Thyroid gland (tissue), 4 donors: ENCODE measurements around the gene MROH7. TPM values are rescaled to one million over a fixed set of nuclear protein-coding genes. Genes with fewer than 3 reads are reported as not detected.
"Not testable (repeated sequence)": the region's sequence is repeated elsewhere in the genome, so short reads cannot be mapped to it uniquely, and the experiment has no call there.

Experiments used
- DNase-seq, 2 donors: peaks; one replicate each; pipeline ENCODE4 v3.0.0-alpha.2; 2019
- H3K27ac ChIP-seq, 3 donors: fragments of 200-600 bp; sonication (generic); 1 replicate in 2 of 3; 2 replicates in 1 of 3; pipeline ENCODE4 v1.5.1; 2016 to 2019; ENCODE audit warnings: mild to moderate bottlenecking in 1 of 3, moderate library complexity in 1 of 3
- H3K27me3 ChIP-seq: fragments of 200-600 bp; sonication (generic); one replicate; pipeline ENCODE4 v1.5.1; 2019
- H3K36me3 ChIP-seq, 2 donors: fragments of 200-600 bp; sonication (generic); one replicate each; pipeline ENCODE4 v1.5.1; 2016 to 2019
- H3K4me1 ChIP-seq, 2 donors: fragments of 200-600 bp; sonication (generic); one replicate each; pipeline ENCODE4 v1.5.1; 2017 to 2019
- H3K4me3 ChIP-seq, 3 donors: fragments of 200-600 bp; sonication (generic); replicated peaks in 1 of 3; 1 replicate in 2 of 3; 2 replicates in 1 of 3; pipeline ENCODE4 v1.5.1; 2016; ENCODE audit warnings: mild to moderate bottlenecking in 1 of 3
- H3K9me3 ChIP-seq: fragments of 200-600 bp; sonication (generic); one replicate; pipeline ENCODE4 v1.5.1; 2017
- POLR2A ChIP-seq, 2 donors: fragments of 450-650 bp; IDR thresholded peaks; one replicate each; pipeline ENCODE4 v1.6.1; 2017; ENCODE audit warnings: antibody characterized with exemption in 2 of 2, mild to moderate bottlenecking in 2 of 2, moderate library complexity in 1 of 2
- WGBS, 2 donors: methylation state at CpG; one replicate each; pipeline ENCODE4 v1.1.5; 2017; 5-methylcytosine and 5-hydroxymethylcytosine counted together
- intact Hi-C: fragments of 100-400 bp; cut with DNase I; formaldehyde crosslinking; loops from one replicate; pipeline ENCODE4 v1.15.1; 2023
- total RNA-seq, 4 donors: library from RNA; depleted of rRNA; stranded (reverse); fragments of >200 nt; gene quantifications; one replicate each; pipeline ENCODE4 v1.2.3, GENCODE V29; 2016
- TF ChIP-seq, protein P1 (sequence below), 6 experiments: fragments of 200-600 bp in 3 of 6; fragments of 450-650 bp in 3 of 6; sonication (generic) in 3 of 6; IDR thresholded peaks; one replicate each; pipeline ENCODE4 v1.5.1; 2016 to 2019; ENCODE audit warnings: antibody characterized with exemption in 6 of 6, mild to moderate bottlenecking in 2 of 6, inconsistent platforms in 1 of 6, moderate library complexity in 1 of 6

Gene MROH7
- total RNA-seq, 4 donors from 2014 or later: 16.7 to 24.1 (median 20.8) TPM

DNA sequence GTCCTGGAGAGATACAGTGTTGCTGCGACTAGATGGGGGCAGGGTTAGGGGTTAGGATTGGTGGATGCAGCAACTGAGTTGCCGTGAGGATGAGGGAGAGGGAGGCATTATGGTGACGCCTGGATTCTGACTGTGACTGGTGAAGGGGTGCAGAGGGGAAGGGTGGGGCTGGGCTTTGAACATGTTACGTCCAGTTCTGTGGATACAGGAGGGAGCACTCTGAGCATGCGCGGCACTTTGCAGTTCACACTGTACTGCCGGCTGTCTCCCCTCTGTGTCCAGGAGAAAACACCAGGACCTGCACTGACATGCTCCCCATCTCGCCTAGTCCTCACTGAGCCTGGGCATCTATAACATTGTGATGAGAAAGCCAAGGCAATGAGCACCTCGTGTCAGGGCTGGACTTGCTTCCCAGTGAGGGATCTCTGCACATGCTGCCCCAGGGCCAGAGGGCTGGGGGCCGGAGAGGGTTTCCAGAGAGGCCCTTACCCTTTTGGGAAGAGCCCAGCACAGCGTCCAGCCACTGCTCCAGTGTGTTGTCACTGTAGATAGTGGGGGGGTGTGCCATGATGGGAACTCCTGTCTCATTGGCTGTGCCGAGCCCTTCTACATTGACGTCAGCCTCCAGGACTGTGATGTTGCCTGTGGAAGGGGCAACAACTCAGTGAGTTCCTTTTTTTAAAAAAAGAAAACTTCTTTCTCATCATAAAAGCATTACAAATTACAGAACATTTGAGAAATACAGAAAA lies 25.9 kb upstream of the MROH7 start:
- Histone ChIP-seq H3K27ac (no peak overlapping the region), H3K27me3 (no peaks in the 10 kb centered on the region), H3K9me3 (no peaks in the 10 kb centered on the region), H3K4me1 (no peaks in the 10 kb centered on the region), H3K36me3 (no peaks in the 10 kb centered on the region), H3K4me3 (no peak overlapping the region)
- intact Hi-C loops: no loop called here
- WGBS, 2 donors: 59 to 65% methylated on average over 12 to 13 of the region's 13 CpGs
- TF ChIP-seq POLR2A (IDR thresholded peaks at IDR 0.05): no peak
- TF ChIP-seq, protein P1, sequence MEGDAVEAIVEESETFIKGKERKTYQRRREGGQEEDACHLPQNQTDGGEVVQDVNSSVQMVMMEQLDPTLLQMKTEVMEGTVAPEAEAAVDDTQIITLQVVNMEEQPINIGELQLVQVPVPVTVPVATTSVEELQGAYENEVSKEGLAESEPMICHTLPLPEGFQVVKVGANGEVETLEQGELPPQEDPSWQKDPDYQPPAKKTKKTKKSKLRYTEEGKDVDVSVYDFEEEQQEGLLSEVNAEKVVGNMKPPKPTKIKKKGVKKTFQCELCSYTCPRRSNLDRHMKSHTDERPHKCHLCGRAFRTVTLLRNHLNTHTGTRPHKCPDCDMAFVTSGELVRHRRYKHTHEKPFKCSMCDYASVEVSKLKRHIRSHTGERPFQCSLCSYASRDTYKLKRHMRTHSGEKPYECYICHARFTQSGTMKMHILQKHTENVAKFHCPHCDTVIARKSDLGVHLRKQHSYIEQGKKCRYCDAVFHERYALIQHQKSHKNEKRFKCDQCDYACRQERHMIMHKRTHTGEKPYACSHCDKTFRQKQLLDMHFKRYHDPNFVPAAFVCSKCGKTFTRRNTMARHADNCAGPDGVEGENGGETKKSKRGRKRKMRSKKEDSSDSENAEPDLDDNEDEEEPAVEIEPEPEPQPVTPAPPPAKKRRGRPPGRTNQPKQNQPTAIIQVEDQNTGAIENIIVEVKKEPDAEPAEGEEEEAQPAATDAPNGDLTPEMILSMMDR (IDR thresholded peaks at IDR 0.05): no peak
- no peak for DNase-seq

DNA sequence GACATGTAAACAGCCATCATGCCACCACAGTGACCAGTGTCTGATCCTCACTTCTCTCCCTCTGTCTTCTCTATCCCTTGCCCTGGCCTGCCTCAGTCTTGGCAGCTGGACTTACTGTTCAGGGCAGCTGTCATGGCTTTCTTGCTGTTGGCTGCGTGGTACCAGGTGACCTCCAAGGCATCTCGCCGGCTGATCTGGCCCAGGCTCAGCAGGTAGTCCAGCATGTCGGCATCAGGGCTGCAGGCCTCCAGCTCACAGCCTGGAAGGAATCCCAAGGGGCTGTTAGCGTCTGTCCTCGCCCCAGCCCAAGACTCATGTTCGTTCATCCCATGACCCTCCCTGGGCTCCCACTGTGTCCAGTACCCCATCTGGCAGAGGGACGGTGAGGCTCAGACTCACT lies 21.8 kb upstream of the MROH7 start:
- H3K9me3 ChIP-seq: no peaks in the 10 kb centered on the region
- TF ChIP-seq POLR2A (IDR thresholded peaks at IDR 0.05): no peak
- intact Hi-C loops: no loop called here
- no peaks in the 10 kb centered on the region for H3K4me1 ChIP-seq
- no peak overlapping the region for H3K27ac ChIP-seq
- no peak for DNase-seq
- no peaks in the 10 kb centered on the region for H3K36me3 ChIP-seq
- H3K4me3 ChIP-seq: no peak overlapping the region
- 73 to 74% methylated on average over 6 to 8 of the region's 8 CpGs for WGBS, 2 donors
- no peaks in the 10 kb centered on the region for H3K27me3 ChIP-seq

DNA sequence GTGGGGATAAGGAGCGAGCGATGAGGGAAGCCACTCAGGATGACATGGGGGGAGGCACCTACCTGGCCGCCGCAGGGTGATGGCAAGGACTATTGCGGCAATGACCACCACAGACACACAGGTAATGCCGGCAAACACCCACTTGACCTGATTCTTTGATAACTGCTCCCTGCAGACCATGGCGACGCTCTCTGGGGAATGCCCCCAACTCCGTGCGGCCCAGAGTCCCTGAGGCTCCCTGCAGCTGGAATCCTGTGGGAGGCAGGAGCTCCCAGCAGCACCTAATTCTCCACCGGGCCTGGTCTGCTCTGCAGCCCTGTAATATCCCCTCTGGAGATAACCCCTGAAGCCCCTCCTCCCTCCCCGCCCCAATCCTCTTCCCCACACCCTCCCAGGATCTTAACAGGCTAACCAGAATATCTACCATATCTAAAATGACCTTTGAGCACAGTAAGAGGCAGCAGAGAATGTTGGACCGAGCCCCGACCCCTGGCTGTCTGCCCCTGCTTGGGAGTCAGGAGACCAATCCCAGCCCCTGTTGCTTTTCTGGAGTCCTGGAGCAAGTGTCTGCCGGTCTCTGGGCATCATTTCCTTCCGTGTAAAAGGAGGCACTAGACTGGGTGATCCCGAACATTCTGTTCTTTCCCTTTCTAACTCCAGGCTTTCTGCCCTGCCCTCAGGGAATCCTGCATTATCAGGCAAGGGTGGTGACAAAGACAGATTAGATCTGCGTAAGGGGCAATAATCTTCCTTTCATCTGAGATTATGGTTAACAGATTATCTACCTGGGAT lies 18.2 kb upstream of the MROH7 start, which contains the start of gene FAM151A:
TSS of gene FAM151A (minus strand) at position 310 of the 792 bp plus-strand sequence. CDS start at position 180, 130 bp downstream.
- intact Hi-C loops: no loop called here
- Histone ChIP-seq H3K27ac (no peak within 1 kb of the TSS), H3K4me3 (no peak within 1 kb of the TSS), H3K9me3 (no peaks in the 10 kb centered on the region), H3K27me3 (no peaks in the 10 kb centered on the region), H3K36me3 (no peaks in the 10 kb centered on the region), H3K4me1 (no peaks in the 10 kb centered on the region)
- no peak for DNase-seq
- 71 to 73% methylated on average over 15 to 18 of the region's 18 CpGs for WGBS, 2 donors
- TF ChIP-seq POLR2A (IDR thresholded peaks at IDR 0.05): no peak
- TF ChIP-seq, protein P1 (IDR thresholded peaks at IDR 0.05): no peak

DNA sequence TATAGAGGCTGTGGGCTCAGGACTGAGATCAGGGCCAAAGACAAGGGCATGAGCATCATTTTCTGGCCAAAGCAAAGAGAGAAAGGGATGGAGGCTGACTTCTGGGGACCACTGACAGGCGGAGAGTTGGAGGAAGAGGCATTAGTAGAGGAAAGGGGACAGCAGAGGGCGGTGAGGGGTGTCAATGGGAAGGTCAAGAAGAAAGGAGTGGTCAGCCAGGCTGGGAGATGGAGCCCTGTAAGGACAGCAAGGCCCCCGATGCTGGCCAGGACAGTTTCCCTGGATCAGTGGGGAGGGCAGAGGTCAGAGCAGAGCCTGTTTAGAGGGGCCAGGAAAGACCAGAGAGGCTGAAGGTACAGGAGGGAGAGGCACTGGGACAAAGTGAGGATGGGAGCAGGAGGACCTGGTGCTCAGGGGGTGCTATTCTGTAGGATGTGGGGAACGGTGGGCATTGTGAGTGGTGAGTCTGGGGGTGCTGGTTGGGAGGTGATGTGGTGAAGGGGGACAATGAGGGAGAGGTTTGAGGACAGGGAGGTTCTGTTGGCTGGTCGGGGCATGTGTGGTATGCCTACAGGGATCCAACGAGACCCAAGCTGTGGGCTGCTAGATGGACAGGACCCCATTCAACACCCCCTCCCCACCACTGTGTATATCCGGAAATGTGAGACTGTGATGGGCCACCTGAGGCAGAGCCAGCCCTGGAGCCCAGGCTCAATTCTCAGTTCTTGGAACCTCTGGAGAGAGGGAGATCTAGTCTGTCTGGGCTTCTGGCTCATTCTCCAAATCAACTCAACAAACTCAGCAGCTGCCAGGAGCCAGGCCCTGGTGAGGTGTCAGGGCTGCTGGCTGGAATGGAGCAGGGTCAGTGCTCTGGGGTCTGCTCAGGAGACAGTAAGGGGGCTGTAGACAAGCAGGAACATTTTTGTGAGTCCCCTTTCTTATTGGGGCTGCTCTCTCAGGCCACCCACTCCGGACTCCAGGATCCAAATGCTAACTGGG lies 16.8 kb upstream of the MROH7 start:
- Histone ChIP-seq H3K4me3 (no peak overlapping the region), H3K27ac (no peak overlapping the region), H3K36me3 (no peaks in the 10 kb centered on the region), H3K9me3 (no peaks in the 10 kb centered on the region), H3K4me1 (no peaks in the 10 kb centered on the region), H3K27me3 (no peaks in the 10 kb centered on the region)
- DNase-seq: no peak
- TF ChIP-seq POLR2A (IDR thresholded peaks at IDR 0.05): no peak
- TF ChIP-seq, protein P1 (IDR thresholded peaks at IDR 0.05): no peak
- 76 to 88% methylated on average over 8 of the region's 8 CpGs for WGBS, 2 donors
- intact Hi-C loops: no loop called here

DNA sequence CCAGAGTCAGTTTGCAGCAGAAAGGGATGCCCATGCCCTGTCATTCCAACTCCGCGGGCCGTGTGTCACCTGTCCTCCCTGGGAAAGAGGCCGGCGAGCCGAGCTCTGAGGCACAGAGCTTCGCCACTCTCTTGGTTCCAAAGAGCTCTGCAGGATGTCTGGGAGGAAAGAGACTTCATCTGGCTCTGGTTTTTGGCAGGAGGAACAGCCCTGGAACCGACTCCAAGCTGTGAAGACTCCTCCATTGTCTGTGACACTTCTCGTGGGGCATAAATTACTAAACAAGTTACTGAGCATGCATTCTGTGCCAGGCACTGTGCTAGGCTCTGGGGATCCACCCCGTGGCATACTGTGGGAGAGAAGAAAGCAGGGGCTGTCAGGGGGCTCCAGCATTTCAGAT lies 14.4 kb upstream of the MROH7 start:
- DNase-seq: no peak
- intact Hi-C loops: no loop called here
- 84% methylated on average over 3 of the region's 10 CpGs; no CpG with 5 or more reads in 1 of the 2 donors for WGBS, 2 donors
- Histone ChIP-seq H3K9me3 (no peaks in the 10 kb centered on the region), H3K27me3 (no peaks in the 10 kb centered on the region), H3K27ac (no peak overlapping the region), H3K4me3 (no peak overlapping the region), H3K36me3 (no peaks in the 10 kb centered on the region), H3K4me1 (no peaks in the 10 kb centered on the region)
- no peak for TF ChIP-seq POLR2A (IDR thresholded peaks at IDR 0.05)
- TF ChIP-seq, protein P1 (IDR thresholded peaks at IDR 0.05): no peak

DNA sequence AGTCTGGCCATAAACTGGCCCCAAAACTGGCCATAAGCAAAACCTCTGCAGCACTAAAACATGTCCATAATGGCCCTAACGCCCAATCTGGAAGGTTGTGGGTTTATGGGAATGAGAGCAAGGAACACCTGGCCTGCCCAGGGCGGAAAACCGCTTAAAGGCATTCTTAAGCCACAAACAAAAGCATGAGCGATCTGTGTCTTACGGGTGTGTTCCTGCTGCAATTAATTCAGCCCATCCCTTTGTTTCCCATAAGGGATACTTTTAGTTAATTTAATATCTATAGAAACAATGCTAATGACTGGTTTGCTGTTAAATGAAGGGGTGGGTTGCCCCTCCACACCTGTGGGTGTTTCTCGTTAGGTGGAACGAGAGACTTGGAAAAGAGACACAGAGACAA lies 5.8 kb upstream of the MROH7 start:
- 97 to 98% methylated on average over 7 of the region's 7 CpGs for WGBS, 2 donors

DNA sequence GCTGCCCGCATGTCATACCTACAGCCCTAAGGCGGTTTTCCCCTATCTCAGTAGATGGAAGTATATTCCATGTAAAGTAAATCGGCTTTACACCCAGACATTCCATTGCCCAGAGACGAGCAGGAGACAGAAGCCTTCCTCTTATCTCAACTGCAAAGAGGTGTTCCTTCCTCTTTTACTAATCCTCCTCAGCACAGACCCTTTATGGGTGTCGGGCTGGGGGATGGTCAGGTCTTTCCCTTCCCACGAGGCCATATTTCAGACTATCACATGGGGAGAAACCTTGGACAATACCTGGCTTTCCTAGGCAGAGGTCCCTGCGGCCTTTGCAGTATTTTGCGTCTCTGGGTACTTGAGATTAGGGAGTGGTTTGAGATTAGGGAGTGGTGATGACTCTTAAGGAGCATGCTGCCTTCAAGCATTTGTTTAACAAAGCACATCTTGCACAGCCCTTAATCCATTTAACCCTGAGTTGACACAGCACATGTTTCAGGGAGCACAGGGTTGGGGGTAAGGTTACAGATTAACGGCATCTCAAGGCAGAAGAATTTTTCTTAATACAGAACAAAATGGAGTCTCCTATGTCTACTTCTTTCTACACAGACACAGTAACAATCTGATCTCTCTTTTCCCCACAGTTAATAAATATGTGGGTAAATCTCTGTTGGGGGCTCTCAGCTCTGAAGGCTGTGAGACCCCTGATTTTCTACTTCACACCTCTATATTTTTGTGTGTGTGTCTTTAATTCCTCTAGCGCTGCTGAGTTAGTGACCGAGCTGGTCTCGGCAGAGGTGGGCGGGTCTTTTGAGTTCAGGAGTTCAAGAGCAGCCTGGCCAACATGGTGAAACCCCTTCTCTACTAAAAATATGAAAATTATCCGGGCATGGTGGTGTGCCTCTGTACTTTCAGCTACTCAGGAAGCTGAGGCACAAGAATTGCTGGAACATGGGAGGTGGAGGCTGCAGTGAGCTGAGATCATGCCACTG lies 4.8 kb upstream of the MROH7 start:
- 62 to 64% methylated on average over 14 of the region's 14 CpGs for WGBS, 2 donors
- H3K27me3 ChIP-seq, H3K4me3 ChIP-seq, H3K9me3 ChIP-seq, H3K27ac ChIP-seq, H3K4me1 ChIP-seq, DNase-seq, H3K36me3 ChIP-seq, intact Hi-C loops: not testable (repeated sequence)

More for the DNA sequence above, 5.8 kb upstream of the MROH7 start:
- H3K27ac ChIP-seq, H3K36me3 ChIP-seq, H3K4me3 ChIP-seq, H3K9me3 ChIP-seq, H3K4me1 ChIP-seq, intact Hi-C loops, H3K27me3 ChIP-seq, DNase-seq: not testable (repeated sequence)
